Measurements from ENCODE around the gene FCER2. TPM values are rescaled to one million over a fixed set of nuclear protein-coding genes. Genes with fewer than 3 reads are reported as not detected.

Gene FCER2
- polyA plus RNA-seq, 1 experiment = not detected

- Histone ChIP-seq H3K27ac (ENCODE audit: low read depth, low read length) (no peak overlapping the region), H3K27me3 (ENCODE audit: control insufficient read depth, insufficient read depth, low read length) (peaks cover 9% of the 10 kb centered on the region), H3K9me3 (ENCODE audit: control insufficient read depth, insufficient read depth, low read length) (no peaks in the 10 kb centered on the region), H3K4me3 (ENCODE audit: low read depth, low read length) (no peak overlapping the region)
- ChIA-PET POLR2A (no interaction called here), CTCF (interaction anchor here (0.8 to 2.7 kb wide), 4 partner anchors 13 to 135 kb away, joined by 3 to 13 read pairs (median 8); partner anchors contain the start of gene TRAPPC5)
- no peak for TF ChIP-seq CTCF (IDR thresholded peaks at IDR 0.05; ENCODE audit: low read depth, low read length)
- peak; percentile 46 for DNase-seq (ENCODE audit: low read depth, low spot score)
These were observed 36.9 kb downstream of the FCER2 start for GRCh38 chr19:7665076-7665475.

GRCh38 chr19:7663706-7664105 lies 38.2 kb downstream of the FCER2 start:
- CTCF ChIA-PET = interaction anchor here (2.5 to 2.7 kb wide), 2 partner anchors 12 to 17 kb away, joined by 7 to 13 read pairs; partner anchors contain the start of gene TRAPPC5
- Histone ChIP-seq H3K27me3 (ENCODE audit: control insufficient read depth, insufficient read depth, low read length) (peaks cover 8% of the 10 kb centered on the region), H3K27ac (ENCODE audit: low read depth, low read length) (no peak overlapping the region), H3K9me3 (ENCODE audit: control insufficient read depth, insufficient read depth, low read length) (no peaks in the 10 kb centered on the region), H3K4me3 (ENCODE audit: low read depth, low read length) (no peak overlapping the region)
- POLR2A ChIA-PET = interaction anchor here (0.6 to 1.2 kb wide), 2 partner anchors 34 to 532 kb away, joined by 3 read pairs; partner anchors contain the start of gene PET100
- no peak for DNase-seq (ENCODE audit: low read depth, low spot score)
- no peak for TF ChIP-seq CTCF (IDR thresholded peaks at IDR 0.05; ENCODE audit: low read depth, low read length)

- Histone ChIP-seq H3K4me3 (ENCODE audit: low read depth, low read length) (no peak overlapping the region), H3K27me3 (ENCODE audit: control insufficient read depth, insufficient read depth, low read length) (peaks cover 10% of the 10 kb centered on the region), H3K9me3 (ENCODE audit: control insufficient read depth, insufficient read depth, low read length) (no peaks in the 10 kb centered on the region), H3K27ac (ENCODE audit: low read depth, low read length) (no peak overlapping the region)
- no peak for TF ChIP-seq CTCF (IDR thresholded peaks at IDR 0.05; ENCODE audit: low read depth, low read length)
- CTCF ChIA-PET = interaction anchor here (1.0 to 3.0 kb wide), 2 partner anchors 11 to 18 kb away, joined by 5 to 17 read pairs; partner anchors contain the start of gene TRAPPC5
- DNase-seq (ENCODE audit: low read depth, low spot score) = no peak
- POLR2A ChIA-PET = no interaction called here
These were observed 39.3 kb downstream of the FCER2 start for GRCh38 chr19:7662657-7663056.

GRCh38 chr19:7661744-7662538 lies 40.0 kb downstream of the FCER2 start:
- Histone ChIP-seq H3K9me3 (ENCODE audit: control insufficient read depth, insufficient read depth, low read length) (no peaks in the 10 kb centered on the region), H3K27me3 (ENCODE audit: control insufficient read depth, insufficient read depth, low read length) (peaks cover 9% of the 10 kb centered on the region), H3K4me3 (ENCODE audit: low read depth, low read length) (no peak overlapping the region), H3K27ac (ENCODE audit: low read depth, low read length) (no peak overlapping the region)
- no peak for TF ChIP-seq CTCF (IDR thresholded peaks at IDR 0.05; ENCODE audit: low read depth, low read length)
- ChIA-PET POLR2A (no interaction called here), CTCF (interaction anchor here (1.1 to 3.0 kb wide), 4 partner anchors 10 to 94 kb away, joined by 3 to 17 read pairs (median 6); partner anchors contain the start of gene TRAPPC5)
- DNase-seq (ENCODE audit: low read depth, low spot score) = no peak

- ChIA-PET CTCF (no interaction called here), POLR2A (no interaction called here)
- Histone ChIP-seq H3K27ac (ENCODE audit: low read depth, low read length) (no peak overlapping the region), H3K9me3 (ENCODE audit: control insufficient read depth, insufficient read depth, low read length) (no peaks in the 10 kb centered on the region), H3K4me3 (ENCODE audit: low read depth, low read length) (no peak overlapping the region), H3K27me3 (ENCODE audit: control insufficient read depth, insufficient read depth, low read length) (peaks cover 4% of the 10 kb centered on the region)
- DNase-seq (ENCODE audit: low read depth, low spot score) = no peak
- no peak for TF ChIP-seq CTCF (IDR thresholded peaks at IDR 0.05; ENCODE audit: low read depth, low read length)
These were observed 43.7 kb downstream of the FCER2 start for GRCh38 chr19:7658219-7658686.
